H1 (cell line): ENCODE data around the gene ANKH. TPM values are rescaled to one million over a fixed set of nuclear protein-coding genes. Genes with fewer than 3 reads are reported as not detected.

Experiments
- BACH1 ChIP-seq: IDR thresholded peaks from 2 replicates; pipeline ENCODE4 v1.6.1; 2012; ENCODE audit warnings: low read length, improper control_type of control experiment
- GABPA ChIP-seq: IDR thresholded peaks from 2 replicates; pipeline ENCODE4 v1.6.1; 2011; ENCODE audit warnings: mild to moderate bottlenecking, low read length, moderate library complexity, borderline replicate concordance; ENCODE audit not compliant: insufficient read depth
- RAD21 ChIP-seq, 2 experiments: IDR thresholded peaks in 1 of 2; conservative IDR thresholded peaks in 1 of 2; 2 replicates each; pipeline ENCODE4 v1.6.1; 2011; ENCODE audit warnings: low read depth in 2 of 2, low read length in 2 of 2, improper control_type of control experiment in 1 of 2, inconsistent platforms in 1 of 2, mild to moderate bottlenecking in 1 of 2, moderate library complexity in 1 of 2
- SRF ChIP-seq: IDR thresholded peaks from 2 replicates; pipeline ENCODE4 v1.6.1; 2011; ENCODE audit warnings: mild to moderate bottlenecking, low read depth, low read length, moderate library complexity
- polyA plus RNA-seq, 7 experiments: library from polyadenylated mRNA; depleted of rRNA in 3 of 7; stranded (reverse) in 5 of 7; unstranded in 2 of 7; fragments of >200 nt in 5 of 7; fragments of 200-250 nt in 2 of 7; gene quantifications; 1 replicate in 5 of 7; 2 replicates in 1 of 7; 4 replicates in 1 of 7; pipeline versions ENCODE4 v1.2.1 to v1.2.3, GENCODE V29; 2011 to 2013; ENCODE audit warnings: missing spikeins in 2 of 7, mixed read lengths in 2 of 7
- total RNA-seq: library from RNA; stranded (reverse); fragmentation: NEBNext Ultra II Directional; extraction: Animal tissue kit (Norgen Biotek cat#: 25700); gene quantifications from 2 replicates; pipeline ENCODE4 v1.2.1, GENCODE V29; 2021

The ANKH gene
- total and polyA plus RNA-seq, 2 of the 8 experiments (the other 6 are each of a cell fraction or from before 2014, with no cell fraction given) = 5.3 to 13.0 TPM

GRCh38 chr5:14894748-14895147 is 23.2 kb upstream of the ANKH start (continued):
- TF ChIP-seq RAD21 (IDR thresholded peaks at IDR 0.05 in 1 of 2, conservative IDR thresholded peaks at IDR 0.05 in 1 of 2; ENCODE audit: low read depth in 2 of 2, low read length in 2 of 2) = no peak
- no peak for TF ChIP-seq BACH1
- no peak for TF ChIP-seq GABPA
- no peak for TF ChIP-seq SRF
- TF ChIP-seq, all 59 proteins: peak for 0
